OCI-LY7 (cell line): Measurements from ENCODE around the gene ALG9. TPM values are rescaled to one million over a fixed set of nuclear protein-coding genes. Genes with fewer than 3 reads are reported as not detected.

Experiments used
- BruUV-seq: library from RNA; stranded (reverse); fragments of 400-500 nt; replicated peaks from 2 replicates; lab custom pipeline; 2021; lab: Mats Ljungman, UMichigan
- CTCF ChIA-PET: fragments of 300-600 bp; sonication (Branson Sonifier 250); formaldehyde crosslinking; loops from one replicate; lab custom pipeline; 2022; ENCODE audit warnings: antibody characterized with exemption; ENCODE audit not compliant: unreplicated experiment; lab: Charles Lee
- POLR2A ChIA-PET: fragments of 300-600 bp; sonication (Branson Sonifier 250); formaldehyde crosslinking; loops from one replicate; lab custom pipeline; 2022; ENCODE audit warnings: antibody characterized with exemption; lab: Charles Lee
- DNase-seq: peaks from one replicate; pipeline ENCODE4 v3.0.0-alpha.2; 2015; ENCODE audit warnings: low spot score
- H2AFZ ChIP-seq: fragments of 200-600 bp; sonication (generic), shearing (Covaris generic); 2 replicates; pipeline ENCODE4 v1.6.1; 2014; ENCODE audit warnings: mild to moderate bottlenecking, antibody characterized with exemption, low read length, moderate library complexity
- H3K27ac ChIP-seq: fragments of 200-600 bp; sonication (generic); 2 replicates; pipeline ENCODE4 v1.5.1; 2014; ENCODE audit warnings: mixed run types, low read depth, mild to moderate bottlenecking, moderate library complexity, low read length, inconsistent platforms; ENCODE audit not compliant: poor library complexity, severe bottlenecking
- H3K36me3 ChIP-seq: fragments of 200-600 bp; sonication (generic); 2 replicates; pipeline ENCODE4 v1.6.1; 2014; ENCODE audit warnings: mild to moderate bottlenecking, antibody characterized with exemption, low read length, moderate library complexity, mixed read lengths; ENCODE audit not compliant: insufficient read depth
- H3K4me1 ChIP-seq: fragments of 200-600 bp; sonication (generic); 2 replicates; pipeline ENCODE4 v1.5.1; 2014; ENCODE audit warnings: mild to moderate bottlenecking, low read length; ENCODE audit not compliant: insufficient read depth, poor library complexity, severe bottlenecking
- H3K4me2 ChIP-seq: fragments of 200-600 bp; sonication (generic); 2 replicates; pipeline ENCODE4 v1.6.1; 2014; ENCODE audit warnings: mild to moderate bottlenecking, low read length
- H3K4me3 ChIP-seq: fragments of 200-600 bp; sonication (generic); 2 replicates; pipeline ENCODE4 v1.5.1; 2014; ENCODE audit warnings: mild to moderate bottlenecking, low read depth, low read length; ENCODE audit not compliant: poor library complexity, severe bottlenecking
- H3K79me2 ChIP-seq: fragments of 200-600 bp; sonication (generic); 2 replicates; pipeline ENCODE4 v1.6.1; 2016; ENCODE audit warnings: low read depth, mild to moderate bottlenecking, low read length, moderate library complexity, mixed read lengths; ENCODE audit not compliant: insufficient read depth
- H3K9me2 ChIP-seq: fragments of 200-600 bp; sonication (generic); 2 replicates; pipeline ENCODE4 v1.6.1; 2016; ENCODE audit warnings: mild to moderate bottlenecking, low read length, mixed read lengths; ENCODE audit not compliant: insufficient read depth
- H3K9me3 ChIP-seq: fragments of 200-600 bp; sonication (generic); 2 replicates; pipeline ENCODE4 v1.6.1; 2014; ENCODE audit warnings: mild to moderate bottlenecking, mixed run types, low read length, mixed read lengths
- H4K20me1 ChIP-seq: fragments of 200-600 bp; sonication (generic); 2 replicates; pipeline ENCODE4 v1.6.1; 2014; ENCODE audit warnings: mild to moderate bottlenecking, antibody characterized with exemption, low read length, moderate library complexity, mixed read lengths; ENCODE audit not compliant: insufficient read depth
- EZH2phosphoT487 ChIP-seq: fragments of 200-600 bp; sonication (generic); IDR thresholded peaks from 2 replicates; pipeline ENCODE4 v1.6.1; 2018; ENCODE audit warnings: low read depth, borderline replicate concordance, mild to moderate bottlenecking, mixed run types, antibody characterized with exemption, low read length, moderate library complexity, mixed read lengths
- intact Hi-C: fragments of 100-400 bp; cut with micrococcal nuclease; formaldehyde crosslinking; loops from one replicate; pipeline ENCODE4 v1.10.0; 2022; ENCODE audit not compliant: unreplicated experiment
- total RNA-seq, 2 experiments: library from RNA; depleted of rRNA in 1 of 2; stranded (reverse); fragments of >200 nt in 1 of 2; shearing (Covaris generic) in 1 of 2; gene quantifications; 2 replicates each; pipeline ENCODE4 v1.2.3, GENCODE V29; 2014 to 2022
- TF ChIP-seq, protein P1 (sequence below): fragments of 200-600 bp; sonication (generic); conservative IDR thresholded peaks from 2 replicates; pipeline ENCODE4 v1.5.1; 2014; ENCODE audit warnings: mild to moderate bottlenecking, antibody characterized with exemption, low read length, moderate library complexity, mixed read lengths

ALG9 gene
- total RNA-seq, 2 experiments from 2014 or later = 16.8 to 21.6 TPM

DNA sequence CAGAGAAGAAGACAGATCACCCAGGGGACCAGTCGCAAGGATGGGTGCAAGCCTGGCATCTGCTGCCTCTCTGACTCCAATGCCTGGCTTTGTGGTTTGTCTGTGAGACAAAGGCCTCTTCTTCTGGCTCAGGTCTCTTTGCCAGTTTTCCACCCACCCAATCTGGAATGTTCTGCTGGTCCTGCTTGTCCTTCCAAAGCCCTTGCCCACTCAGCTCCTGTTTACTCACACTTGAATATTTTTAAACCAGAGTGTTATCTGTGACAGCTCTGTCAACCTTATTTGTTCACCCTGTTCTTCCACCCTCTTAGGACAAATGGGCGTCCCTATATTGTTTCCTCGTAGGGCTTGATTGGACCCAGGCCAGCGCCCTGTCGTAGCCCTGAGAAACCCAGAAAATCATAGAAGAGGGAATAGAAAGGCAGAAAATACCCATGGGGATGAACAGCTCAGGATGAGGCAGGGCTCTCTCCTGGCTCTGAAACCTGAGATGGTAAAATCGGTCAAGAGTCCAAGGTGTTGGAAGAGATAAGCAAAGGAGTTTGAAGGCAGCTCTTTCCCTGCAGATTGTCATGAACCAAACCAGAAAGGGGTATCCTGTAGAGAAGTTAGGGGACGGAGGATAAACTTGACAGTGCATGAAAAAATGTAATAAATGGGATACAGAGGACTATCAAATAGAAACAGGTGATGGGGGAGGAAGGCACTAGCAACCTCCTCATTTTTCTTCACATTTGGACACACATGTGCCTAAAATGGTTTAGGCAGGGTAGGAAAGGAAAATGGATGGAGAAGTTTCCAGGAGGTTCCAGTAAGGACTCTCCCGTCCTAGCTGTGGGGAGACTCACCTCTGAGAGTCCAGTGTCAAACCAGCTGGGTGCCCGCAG, 39.5 kb upstream of the ALG9 start:
- H3K9me2 ChIP-seq = no peaks in the 10 kb centered on the region
- H4K20me1 ChIP-seq = no peaks in the 10 kb centered on the region
- DNase-seq = no peak
- TF ChIP-seq EZH2phosphoT487 = no peak
- H3K4me2 ChIP-seq = no peak overlapping the region
- ChIA-PET CTCF (no interaction called here), POLR2A (interaction anchor here (1.0 to 1.4 kb wide), 2 partner anchors 16 to 26 kb away, joined by 3 to 6 read pairs; no protein-coding TSS in a partner anchor)
- H3K27ac ChIP-seq = no peak overlapping the region
- H3K4me1 ChIP-seq = no peaks in the 10 kb centered on the region
- no peaks in the 10 kb centered on the region for H3K9me3 ChIP-seq
- H3K4me3 ChIP-seq = no peak overlapping the region
- H3K79me2 ChIP-seq = no peaks in the 10 kb centered on the region
- no TSS peak for BruUV-seq
- H2AFZ ChIP-seq = no peak overlapping the region
- intact Hi-C loops = no loop called here
- no peaks in the 10 kb centered on the region for H3K36me3 ChIP-seq

DNA sequence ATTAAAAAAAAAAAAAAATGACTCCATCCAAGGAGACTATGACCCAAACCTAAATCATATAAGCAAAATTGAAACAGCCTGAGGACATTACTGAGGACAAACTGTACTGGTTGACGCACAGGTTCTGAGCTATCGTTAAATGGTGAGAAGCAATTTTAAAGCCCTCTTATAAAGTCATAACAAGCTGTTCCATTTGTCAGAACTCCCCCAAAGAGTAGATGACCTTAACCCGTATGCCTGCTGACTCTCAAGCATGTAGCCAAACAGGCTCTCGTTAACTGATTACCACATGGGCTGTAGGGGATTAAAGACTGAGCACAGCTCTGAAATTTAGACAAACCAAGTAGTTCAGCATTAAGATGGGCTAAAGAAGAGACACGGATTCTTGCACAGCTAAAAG, 38.0 kb upstream of the ALG9 start:
- Histone ChIP-seq H3K4me2 (no peak overlapping the region), H4K20me1 (no peaks in the 10 kb centered on the region), H3K79me2 (no peaks in the 10 kb centered on the region), H3K4me1 (no peaks in the 10 kb centered on the region), H3K4me3 (no peak overlapping the region), H3K9me2 (no peaks in the 10 kb centered on the region), H3K36me3 (no peaks in the 10 kb centered on the region), H2AFZ (no peak overlapping the region), H3K9me3 (no peaks in the 10 kb centered on the region), H3K27ac (no peak overlapping the region)
- CTCF ChIA-PET = no interaction called here
- POLR2A ChIA-PET = interaction anchor here (0.7 to 1.0 kb wide), 3 partner anchors 16 to 28 kb away, joined by 3 to 4 read pairs (median 3); no protein-coding TSS in a partner anchor
- no TSS peak for BruUV-seq
- intact Hi-C loops = no loop called here
- no peak for TF ChIP-seq EZH2phosphoT487
- TF ChIP-seq, protein P1, sequence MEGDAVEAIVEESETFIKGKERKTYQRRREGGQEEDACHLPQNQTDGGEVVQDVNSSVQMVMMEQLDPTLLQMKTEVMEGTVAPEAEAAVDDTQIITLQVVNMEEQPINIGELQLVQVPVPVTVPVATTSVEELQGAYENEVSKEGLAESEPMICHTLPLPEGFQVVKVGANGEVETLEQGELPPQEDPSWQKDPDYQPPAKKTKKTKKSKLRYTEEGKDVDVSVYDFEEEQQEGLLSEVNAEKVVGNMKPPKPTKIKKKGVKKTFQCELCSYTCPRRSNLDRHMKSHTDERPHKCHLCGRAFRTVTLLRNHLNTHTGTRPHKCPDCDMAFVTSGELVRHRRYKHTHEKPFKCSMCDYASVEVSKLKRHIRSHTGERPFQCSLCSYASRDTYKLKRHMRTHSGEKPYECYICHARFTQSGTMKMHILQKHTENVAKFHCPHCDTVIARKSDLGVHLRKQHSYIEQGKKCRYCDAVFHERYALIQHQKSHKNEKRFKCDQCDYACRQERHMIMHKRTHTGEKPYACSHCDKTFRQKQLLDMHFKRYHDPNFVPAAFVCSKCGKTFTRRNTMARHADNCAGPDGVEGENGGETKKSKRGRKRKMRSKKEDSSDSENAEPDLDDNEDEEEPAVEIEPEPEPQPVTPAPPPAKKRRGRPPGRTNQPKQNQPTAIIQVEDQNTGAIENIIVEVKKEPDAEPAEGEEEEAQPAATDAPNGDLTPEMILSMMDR = no peak
- no peak for DNase-seq

DNA sequence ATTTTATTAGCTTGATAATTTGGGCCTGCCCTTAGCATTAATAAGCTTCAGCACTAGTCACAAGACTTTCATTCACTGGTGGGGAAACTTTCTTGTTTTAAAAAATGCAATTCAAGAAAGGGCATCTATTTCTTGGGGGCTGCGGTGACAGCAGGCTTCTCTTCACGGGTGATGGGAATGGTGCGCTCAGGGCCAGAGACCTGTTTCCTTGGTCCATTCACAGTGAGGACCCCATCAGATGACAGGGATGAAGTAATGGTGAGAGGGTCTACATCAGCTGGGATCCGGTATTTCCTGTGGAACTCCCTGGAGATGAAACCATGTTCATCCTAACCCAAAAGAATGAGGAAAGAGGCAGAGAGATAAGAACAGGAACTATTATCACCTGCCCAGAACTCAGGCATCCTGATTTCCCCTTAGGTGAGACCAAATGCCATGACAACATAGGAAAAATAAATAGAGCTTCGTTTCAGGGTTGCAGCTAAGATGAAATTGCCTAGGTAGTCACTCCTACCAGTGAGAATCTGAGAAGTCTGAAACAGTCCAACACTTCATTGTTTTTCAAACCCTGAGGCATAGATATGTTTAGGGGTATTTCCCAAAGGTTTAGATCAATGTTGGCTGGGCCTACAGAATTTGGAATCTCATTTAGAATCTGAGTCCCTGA, 37.4 kb upstream of the ALG9 start:
- CTCF ChIA-PET = no interaction called here

More for the DNA sequence above, 37.4 kb upstream of the ALG9 start:
- Histone ChIP-seq H3K4me3 (no peak overlapping the region), H3K36me3 (no peaks in the 10 kb centered on the region), H3K27ac (no peak overlapping the region), H4K20me1 (no peaks in the 10 kb centered on the region), H3K9me2 (no peaks in the 10 kb centered on the region), H3K79me2 (no peaks in the 10 kb centered on the region), H3K9me3 (no peaks in the 10 kb centered on the region), H3K4me1 (no peaks in the 10 kb centered on the region), H2AFZ (no peak overlapping the region), H3K4me2 (no peak overlapping the region)
- intact Hi-C loops = no loop called here
- TF ChIP-seq EZH2phosphoT487 = no peak
- TF ChIP-seq, protein P1 = no peak
- POLR2A ChIA-PET = interaction anchor here (0.7 to 1.4 kb wide), 6 partner anchors 11 to 29 kb away, joined by 3 to 4 read pairs (median 3); no protein-coding TSS in a partner anchor
- no TSS peak for BruUV-seq
- no peak for DNase-seq
